Measurements from ENCODE around the gene CTNND1. TPM values are rescaled to one million over a fixed set of nuclear protein-coding genes. Genes with fewer than 3 reads are reported as not detected.

The CTNND1 gene
- total RNA-seq, 6 donors from 2014 or later = 136 to 232 (median 214) TPM

GRCh38 chr11:57867966-57868365 lies 106.4 kb downstream of the CTNND1 start:
- Histone ChIP-seq H3K4me1 (no peaks in the 10 kb centered on the region), H3K27ac (no peak overlapping the region), H3K4me3 (no peak overlapping the region), H3K27me3 (no peaks in the 10 kb centered on the region), H3K9me3 (no peaks in the 10 kb centered on the region), H3K36me3 (no peaks in the 10 kb centered on the region)
- TF ChIP-seq CTCF (IDR thresholded peaks at IDR 0.05) (no peak), POLR2A (IDR thresholded peaks at IDR 0.05) (no peak), POLR2AphosphoS5 (IDR thresholded peaks at IDR 0.05) (no peak), EP300 (IDR thresholded peaks at IDR 0.05) (no peak)
- no peak for DNase-seq
- ATAC-seq (ENCODE audit: low FRiP score in 2 of 2) = peak in 1 of 2 donors; percentile 20

DNA sequence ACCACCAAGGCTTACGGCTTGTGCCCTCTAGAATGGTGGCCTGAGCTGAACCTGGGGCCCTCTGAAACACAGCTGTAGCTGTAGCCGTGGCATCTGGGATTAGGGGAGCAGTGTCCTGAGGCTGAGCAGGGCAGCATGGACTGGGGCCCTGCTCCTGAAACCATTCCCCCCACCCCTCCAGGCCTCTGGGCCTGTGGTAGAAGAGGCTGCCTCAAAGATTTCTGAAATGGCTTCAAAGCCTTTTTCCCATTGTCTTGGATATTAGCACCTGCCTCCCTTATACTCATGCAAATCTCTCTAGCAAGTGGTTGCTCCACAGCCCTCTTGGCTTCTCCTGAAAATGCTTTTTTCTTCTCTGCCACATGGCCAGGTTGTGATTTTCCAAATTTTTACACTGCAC lies 106.9 kb downstream of the CTNND1 start:
- Histone ChIP-seq H3K36me3 (no peaks in the 10 kb centered on the region), H3K9me3 (no peaks in the 10 kb centered on the region), H3K27me3 (no peaks in the 10 kb centered on the region), H3K4me1 (no peaks in the 10 kb centered on the region), H3K27ac (no peak overlapping the region), H3K4me3 (no peak overlapping the region)
- DNase-seq = no peak
- peak in 1 of 2 donors; percentile 30 for ATAC-seq (ENCODE audit: low FRiP score in 2 of 2)
- WGBS, 2 donors = 88 to 92% methylated on average over 2 of the region's 2 CpGs
- TF ChIP-seq EP300 (IDR thresholded peaks at IDR 0.05) (no peak), POLR2A (IDR thresholded peaks at IDR 0.05) (no peak), POLR2AphosphoS5 (IDR thresholded peaks at IDR 0.05) (no peak), CTCF (IDR thresholded peaks at IDR 0.05) (no peak)

Small RNA genes lying within 50 kb of the gene (small RNA-seq; reads per million reads assigned to genes)
- gene AP001931.1 = 0 reads per million in 4 donors
- 0 reads per million in 4 donors for gene TMX2-CTNND1

Other genes with a start within 250 kb of the CTNND1 start
- gene SLC43A1, start 246.1 kb upstream of the CTNND1 start, total RNA-seq = 10 to 100 TPM in 5 of 6 donors, 1 to 10 TPM in 1; 7.1 to 72.3 (median 13.9) TPM
- gene TIMM10, start 231.0 kb upstream of the CTNND1 start, total RNA-seq = 10 to 100 TPM in 5 of 6 donors, 1 to 10 TPM in 1; 7.3 to 62.2 (median 26.8) TPM
- gene SMTNL1, start 224.2 kb upstream of the CTNND1 start, total RNA-seq = not detected
- 100 to 1,000 TPM in 1 of 6 donors, 10 to 100 TPM in 5; 39.8 to 142 (median 80.9) TPM for gene UBE2L6, start 194.1 kb upstream of the CTNND1 start, total RNA-seq
- gene SERPING1, start 164.1 kb upstream of the CTNND1 start, total RNA-seq = 100 to 1,000 TPM; 306 to 573 (median 469) TPM
- 1 to 10 TPM in 5 of 6 donors, under 1 TPM in 1; 0.91 to 8.4 (median 3.5) TPM for gene YPEL4, start 111.9 kb upstream of the CTNND1 start, total RNA-seq
- gene CLP1, start 104.0 kb upstream of the CTNND1 start, total RNA-seq = 10 to 100 TPM; 10.5 to 16.9 (median 13.4) TPM
- 10 to 100 TPM; 45.1 to 81.9 (median 58.7) TPM for gene ZDHHC5, start 93.7 kb upstream of the CTNND1 start, total RNA-seq
- gene MED19, start 49.6 kb upstream of the CTNND1 start, total RNA-seq = 10 to 100 TPM in 5 of 6 donors, 1 to 10 TPM in 1; 7.4 to 14.9 (median 13.5) TPM
- 10 to 100 TPM; 16.2 to 67.3 (median 53.1) TPM for gene TMX2, start 49.2 kb upstream of the CTNND1 start, total RNA-seq
- gene SELENOH, start 20.3 kb upstream of the CTNND1 start, total RNA-seq = 100 to 1,000 TPM in 5 of 6 donors, 10 to 100 TPM in 1; 56.6 to 138 (median 120) TPM
- not detected for gene BTBD18, start 10.0 kb upstream of the CTNND1 start, total RNA-seq